ENCODE measurements around the gene TM2D1. TPM values are rescaled to one million over a fixed set of nuclear protein-coding genes. Genes with fewer than 3 reads are reported as not detected.

The TM2D1 gene
- total and polyA plus RNA-seq, 7 donors, result 15.0 to 88.5 (median 63.7) TPM

GRCh38 chr1:61639608-61640336 lies 85.2 kb downstream of the TM2D1 start:
- H3K4me1 ChIP-seq, result peaks cover 0 to 54% (median 39%) of the 10 kb centered on the region in 4 donors
- H3K27ac ChIP-seq, result peak overlapping the region; percentile 66 to 80 (median 76)
- 92 to 95% methylated on average over 11 of the region's 11 CpGs for WGBS, 2 donors
- intact Hi-C loops (cut with DNase I), result loop anchor here (5.0 kb wide), 3 partner anchors 187 to 657 kb away; no protein-coding TSS in a partner anchor
- peak in 1 of 4 donors; percentile 77 for TF ChIP-seq EP300 (IDR thresholded peaks at IDR 0.05)
- TF ChIP-seq CTCF (IDR thresholded peaks at IDR 0.05), result no peak
- peak in 3 of 4 donors; percentile 36 to 62 (median 55) for TF ChIP-seq POLR2AphosphoS5 (IDR thresholded peaks at IDR 0.05)
- TF ChIP-seq POLR2A (IDR thresholded peaks at IDR 0.05), result no peak
- H3K9me3 ChIP-seq, result no peaks in the 10 kb centered on the region
- H3K27me3 ChIP-seq, result no peaks in the 10 kb centered on the region
- no peak for DNase-seq
- H3K4me3 ChIP-seq, result no peak overlapping the region
- H3K36me3 ChIP-seq, result no peaks in the 10 kb centered on the region

- no peaks in the 10 kb centered on the region for H3K36me3 ChIP-seq
- 83 to 86% methylated on average over 3 of the region's 3 CpGs for WGBS, 2 donors
Observed at GRCh38 chr1:61638911-61639605, 85.9 kb downstream of the TM2D1 start.

GRCh38 chr1:61638296-61638695 lies 86.6 kb downstream of the TM2D1 start:
- no peaks in the 10 kb centered on the region for H3K9me3 ChIP-seq
- H3K27me3 ChIP-seq, result no peaks in the 10 kb centered on the region
- WGBS, 2 donors, result 87 to 97% methylated on average over 2 of the region's 2 CpGs
- H3K4me3 ChIP-seq, result no peak overlapping the region
- peak overlapping the region; percentile 66 to 80 (median 76) for H3K27ac ChIP-seq
- no peaks in the 10 kb centered on the region for H3K36me3 ChIP-seq
- intact Hi-C loops (cut with DNase I), result loop anchor here (5.0 kb wide), 1 partner anchor 186 kb away; no protein-coding TSS in a partner anchor
- peaks cover 0 to 54% (median 39%) of the 10 kb centered on the region in 4 donors for H3K4me1 ChIP-seq
- DNase-seq, result no peak
- no peak for TF ChIP-seq POLR2A (IDR thresholded peaks at IDR 0.05)
- peak; percentile 53 to 94 (median 77) for TF ChIP-seq EP300 (IDR thresholded peaks at IDR 0.05)
- peak; percentile 81 to 91 (median 86) for TF ChIP-seq POLR2AphosphoS5 (IDR thresholded peaks at IDR 0.05)
- TF ChIP-seq CTCF (IDR thresholded peaks at IDR 0.05), result no peak

More at GRCh38 chr1:61638911-61639605, 85.9 kb downstream of the TM2D1 start:
- Histone ChIP-seq H3K4me3 (no peak overlapping the region), H3K9me3 (no peaks in the 10 kb centered on the region), H3K27me3 (no peaks in the 10 kb centered on the region), H3K27ac (peak overlapping the region; percentile 66 to 80 (median 76)), H3K4me1 (peaks cover 0 to 54% (median 39%) of the 10 kb centered on the region in 4 donors)
- TF ChIP-seq POLR2A (IDR thresholded peaks at IDR 0.05), result no peak
- no peak for TF ChIP-seq EP300 (IDR thresholded peaks at IDR 0.05)
- TF ChIP-seq POLR2AphosphoS5 (IDR thresholded peaks at IDR 0.05), result no peak
- intact Hi-C loops (cut with DNase I), result loop anchor here (5.0 kb wide), 1 partner anchor 187 kb away; no protein-coding TSS in a partner anchor
- DNase-seq, result no peak

- Histone ChIP-seq H3K36me3 (no peaks in the 10 kb centered on the region), H3K27ac (peak overlapping the region; percentile 45 to 78 (median 67)), H3K9me3 (no peaks in the 10 kb centered on the region), H3K4me3 (no peak overlapping the region), H3K27me3 (no peaks in the 10 kb centered on the region), H3K4me1 (peaks cover 0 to 52% (median 39%) of the 10 kb centered on the region in 4 donors)
- TF ChIP-seq CTCF (IDR thresholded peaks at IDR 0.05) (no peak), EP300 (IDR thresholded peaks at IDR 0.05) (no peak), POLR2A (IDR thresholded peaks at IDR 0.05) (no peak), POLR2AphosphoS5 (IDR thresholded peaks at IDR 0.05) (no peak)
- no peak for DNase-seq
- intact Hi-C loops (cut with DNase I), result loop anchor here (5.0 kb wide), 1 partner anchor 185 kb away; no protein-coding TSS in a partner anchor
- WGBS, 2 donors, result 95 to 96% methylated on average over 2 of the region's 2 CpGs
Observed at GRCh38 chr1:61637470-61637869, 87.5 kb downstream of the TM2D1 start.

GRCh38 chr1:61636814-61637213 lies 88.1 kb downstream of the TM2D1 start:
- 60 to 67% methylated on average over 3 of the region's 3 CpGs for WGBS, 2 donors
- Histone ChIP-seq H3K27ac (no peak overlapping the region), H3K4me1 (peaks cover 0 to 45% (median 37%) of the 10 kb centered on the region in 4 donors), H3K36me3 (no peaks in the 10 kb centered on the region), H3K27me3 (no peaks in the 10 kb centered on the region), H3K9me3 (no peaks in the 10 kb centered on the region), H3K4me3 (no peak overlapping the region)
- intact Hi-C loops (cut with DNase I), result loop anchor here (5.0 kb wide), 1 partner anchor 185 kb away; no protein-coding TSS in a partner anchor
- DNase-seq, result no peak
- TF ChIP-seq EP300 (IDR thresholded peaks at IDR 0.05) (no peak), POLR2A (IDR thresholded peaks at IDR 0.05) (no peak), POLR2AphosphoS5 (IDR thresholded peaks at IDR 0.05) (no peak), CTCF (IDR thresholded peaks at IDR 0.05) (no peak)
